B cell (primary cell): ENCODE results near the gene DLGAP4.

Experiments
- EZH2 ChIP-seq: IDR thresholded peaks from 2 replicates; pipeline ENCODE4 v1.6.1; 2012; ENCODE audit warnings: borderline replicate concordance, low read depth, mild to moderate bottlenecking, moderate library complexity, low read length; ENCODE audit not compliant: insufficient read depth, poor library complexity, severe bottlenecking
- TF ChIP-seq, protein P1 (sequence below): fragments of 200-600 bp; IDR thresholded peaks from one replicate; pipeline ENCODE4 v1.8.0; 2022; ENCODE audit warnings: antibody characterized with exemption, mild to moderate bottlenecking

DNA sequence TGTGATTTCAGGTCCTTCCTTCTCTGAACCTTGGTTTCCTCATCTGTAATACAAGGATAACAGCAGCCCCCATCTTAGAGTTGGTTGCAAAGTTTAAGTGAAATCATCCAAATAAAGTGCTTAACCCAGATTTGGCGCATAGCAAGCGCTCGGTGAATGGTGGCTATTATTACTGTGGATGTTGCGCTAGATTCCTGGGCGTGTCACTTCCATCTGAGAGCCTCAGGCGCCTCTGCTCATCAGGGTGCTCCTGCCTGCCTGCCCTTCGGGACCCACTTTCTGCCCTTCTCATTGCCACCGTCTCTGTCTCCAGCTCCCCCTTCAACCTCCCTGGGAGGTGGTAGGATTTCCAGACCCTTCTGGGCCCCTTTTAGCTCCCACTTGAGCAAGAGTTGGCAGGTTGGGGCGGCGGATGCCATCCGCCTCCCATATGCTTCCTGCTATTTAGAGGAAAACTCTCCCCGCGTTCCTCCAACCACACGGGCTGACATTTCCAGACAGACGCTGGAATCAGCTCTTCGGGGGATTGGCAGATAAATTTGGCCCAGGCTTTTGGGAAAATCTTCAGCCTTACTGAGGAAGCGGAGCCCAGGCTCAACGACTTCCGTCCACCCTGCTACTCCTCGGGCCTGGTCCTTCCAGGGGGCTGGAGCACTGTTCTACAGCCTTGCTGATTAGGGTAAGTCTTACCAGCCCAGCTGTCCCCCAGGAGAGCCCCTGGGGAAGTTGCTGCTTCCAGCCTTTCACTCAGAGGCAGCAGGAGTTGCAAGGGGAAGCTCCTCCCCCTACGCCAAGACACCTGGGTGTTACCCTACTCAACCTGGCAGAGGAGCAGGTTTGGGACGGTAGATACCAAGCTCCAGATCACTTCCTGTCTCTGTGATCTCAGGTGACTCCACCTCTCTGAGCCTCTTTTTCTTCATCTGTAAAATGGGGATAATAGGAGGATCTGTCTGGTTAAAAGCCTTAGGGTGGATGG lies 71.5 kb downstream of the DLGAP4 start:
- TF ChIP-seq, protein P1, sequence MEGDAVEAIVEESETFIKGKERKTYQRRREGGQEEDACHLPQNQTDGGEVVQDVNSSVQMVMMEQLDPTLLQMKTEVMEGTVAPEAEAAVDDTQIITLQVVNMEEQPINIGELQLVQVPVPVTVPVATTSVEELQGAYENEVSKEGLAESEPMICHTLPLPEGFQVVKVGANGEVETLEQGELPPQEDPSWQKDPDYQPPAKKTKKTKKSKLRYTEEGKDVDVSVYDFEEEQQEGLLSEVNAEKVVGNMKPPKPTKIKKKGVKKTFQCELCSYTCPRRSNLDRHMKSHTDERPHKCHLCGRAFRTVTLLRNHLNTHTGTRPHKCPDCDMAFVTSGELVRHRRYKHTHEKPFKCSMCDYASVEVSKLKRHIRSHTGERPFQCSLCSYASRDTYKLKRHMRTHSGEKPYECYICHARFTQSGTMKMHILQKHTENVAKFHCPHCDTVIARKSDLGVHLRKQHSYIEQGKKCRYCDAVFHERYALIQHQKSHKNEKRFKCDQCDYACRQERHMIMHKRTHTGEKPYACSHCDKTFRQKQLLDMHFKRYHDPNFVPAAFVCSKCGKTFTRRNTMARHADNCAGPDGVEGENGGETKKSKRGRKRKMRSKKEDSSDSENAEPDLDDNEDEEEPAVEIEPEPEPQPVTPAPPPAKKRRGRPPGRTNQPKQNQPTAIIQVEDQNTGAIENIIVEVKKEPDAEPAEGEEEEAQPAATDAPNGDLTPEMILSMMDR: no peak
- no peak for TF ChIP-seq EZH2
